Skeletal muscle cell (primary cell): ENCODE results near the gene SLC38A11.

Experiments used
- DNase-seq: peaks from one replicate; pipeline ENCODE4 v3.0.0-alpha.2; 2010; ENCODE audit warnings: low read depth
- H3K4me3 ChIP-seq: 2 replicates; pipeline ENCODE4 v1.5.1; 2011; ENCODE audit warnings: low read depth, mild to moderate bottlenecking, control low read depth, low read length, moderate library complexity

The SLC38A11 gene

GRCh38 chr2:164928101-164928673 is 27.1 kb downstream of the SLC38A11 start:
- DNase-seq, result no peak
- no peak overlapping the region for H3K4me3 ChIP-seq

- no peak for DNase-seq
- no peak overlapping the region for H3K4me3 ChIP-seq
Measured at GRCh38 chr2:164922134-164922533, 33.2 kb downstream of the SLC38A11 start.

- peak; percentile 84 for DNase-seq
- peak overlapping the region; percentile 14 for H3K4me3 ChIP-seq
Measured at GRCh38 chr2:164920430-164920829, 34.9 kb downstream of the SLC38A11 start.

GRCh38 chr2:164917296-164917903 is 37.9 kb downstream of the SLC38A11 start:
- DNase-seq, result no peak
- no peak overlapping the region for H3K4me3 ChIP-seq

GRCh38 chr2:164915566-164915965 is 39.8 kb downstream of the SLC38A11 start:
- no peak for DNase-seq
- H3K4me3 ChIP-seq, result no peak overlapping the region

- no peak for DNase-seq
- H3K4me3 ChIP-seq, result no peak overlapping the region
Measured at GRCh38 chr2:164913640-164914350, 41.5 kb downstream of the SLC38A11 start.

GRCh38 chr2:164913011-164913410 is 42.3 kb downstream of the SLC38A11 start:
- DNase-seq, result no peak
- no peak overlapping the region for H3K4me3 ChIP-seq

GRCh38 chr2:164911832-164912231 is 43.5 kb downstream of the SLC38A11 start:
- DNase-seq, result no peak
- H3K4me3 ChIP-seq, result no peak overlapping the region

GRCh38 chr2:164910101-164910899 is 45.0 kb downstream of the SLC38A11 start:
- peak; percentile 35 for DNase-seq
- no peak overlapping the region for H3K4me3 ChIP-seq

- no peak for DNase-seq
- no peak overlapping the region for H3K4me3 ChIP-seq
Measured at GRCh38 chr2:164906947-164907346, 48.4 kb downstream of the SLC38A11 start.

GRCh38 chr2:164905307-164905706 is 50.0 kb downstream of the SLC38A11 start:
- DNase-seq, result no peak
- H3K4me3 ChIP-seq, result no peak overlapping the region

- DNase-seq, result no peak
- no peak overlapping the region for H3K4me3 ChIP-seq
Measured at GRCh38 chr2:164903951-164904350, 51.4 kb downstream of the SLC38A11 start.

- peak; percentile 75 for DNase-seq
- H3K4me3 ChIP-seq, result no peak overlapping the region
Measured at GRCh38 chr2:164903204-164903603, 52.1 kb downstream of the SLC38A11 start.

- DNase-seq, result no peak
- H3K4me3 ChIP-seq, result no peak overlapping the region
Measured at GRCh38 chr2:164899121-164899520, 56.2 kb downstream of the SLC38A11 start.

- no peak overlapping the region for H3K4me3 ChIP-seq
- DNase-seq, result peak; percentile 39
Measured at GRCh38 chr2:164898475-164898874, 56.9 kb downstream of the SLC38A11 start.

GRCh38 chr2:164897469-164898260 is 57.7 kb downstream of the SLC38A11 start:
- no peak for DNase-seq

GRCh38 chr2:164896634-164897355 is 58.5 kb downstream of the SLC38A11 start:
- peak; percentile 60 for DNase-seq

More at GRCh38 chr2:164897469-164898260, 57.7 kb downstream of the SLC38A11 start:
- H3K4me3 ChIP-seq, result no peak overlapping the region

GRCh38 chr2:164896226-164896625 is 59.1 kb downstream of the SLC38A11 start:
- no peak for DNase-seq
- no peak overlapping the region for H3K4me3 ChIP-seq

More at GRCh38 chr2:164896634-164897355, 58.5 kb downstream of the SLC38A11 start:
- H3K4me3 ChIP-seq, result no peak overlapping the region

- DNase-seq, result no peak
- no peak overlapping the region for H3K4me3 ChIP-seq
Measured at GRCh38 chr2:164891460-164891859, 63.9 kb downstream of the SLC38A11 start.
